HEK293 (cell line): ENCODE data around the gene PPP2R5D.

Experiments
- TCF7L2 ChIP-seq: IDR thresholded peaks from 2 replicates; pipeline ENCODE4 v1.6.1; 2011; ENCODE audit warnings: low read depth, mild to moderate bottlenecking, inconsistent platforms, low read length, moderate library complexity, borderline replicate concordance
- ZNF404 ChIP-seq: fragments of 450-650 bp; formaldehyde crosslinking; IDR thresholded peaks from 2 replicates; pipeline ENCODE4 v1.5.1; 2017; ENCODE audit warnings: missing biosample characterization, missing genetic modification characterization
- TF ChIP-seq, protein P1 (sequence below): fragments of 450-650 bp; formaldehyde crosslinking; optimal IDR thresholded peaks from 2 replicates; pipeline ENCODE3; 2016; ENCODE audit warnings: missing biosample characterization, mild to moderate bottlenecking, missing genetic modification characterization

DNA sequence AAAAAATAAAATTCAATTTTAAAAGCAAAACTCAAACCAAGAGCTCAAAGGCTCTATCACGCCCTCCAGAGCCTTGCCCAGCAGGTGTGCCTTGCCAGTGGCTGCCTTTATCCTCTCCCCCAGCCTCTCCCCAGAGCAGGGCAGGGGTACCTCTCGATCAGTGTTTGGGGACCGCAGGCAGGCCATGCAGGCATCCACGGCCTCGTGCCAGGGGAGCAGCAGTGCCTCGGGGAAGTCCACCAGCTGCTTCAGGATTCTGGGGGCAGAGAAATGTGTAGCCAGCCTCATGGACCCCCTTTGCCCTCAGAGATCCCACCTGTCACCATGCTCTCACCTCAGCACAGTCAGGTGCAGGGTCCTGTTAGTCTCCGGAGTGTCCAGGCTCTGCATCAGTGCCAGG is 63.6 kb downstream of the PPP2R5D start:
- TF ChIP-seq TCF7L2 (no peak), ZNF404 (tag by site-specific recombination) (no peak)
- TF ChIP-seq, protein P1, sequence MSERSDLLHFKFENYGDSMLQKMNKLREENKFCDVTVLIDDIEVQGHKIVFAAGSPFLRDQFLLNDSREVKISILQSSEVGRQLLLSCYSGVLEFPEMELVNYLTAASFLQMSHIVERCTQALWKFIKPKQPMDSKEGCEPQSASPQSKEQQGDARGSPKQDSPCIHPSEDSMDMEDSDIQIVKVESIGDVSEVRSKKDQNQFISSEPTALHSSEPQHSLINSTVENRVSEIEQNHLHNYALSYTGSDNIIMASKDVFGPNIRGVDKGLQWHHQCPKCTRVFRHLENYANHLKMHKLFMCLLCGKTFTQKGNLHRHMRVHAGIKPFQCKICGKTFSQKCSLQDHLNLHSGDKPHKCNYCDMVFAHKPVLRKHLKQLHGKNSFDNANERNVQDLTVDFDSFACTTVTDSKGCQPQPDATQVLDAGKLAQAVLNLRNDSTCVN (tag by site-specific recombination): no peak
